ENCODE data around the gene CCDC157. TPM values are rescaled to one million over a fixed set of nuclear protein-coding genes. Genes with fewer than 3 reads are reported as not detected.
"Not testable (repeated sequence)": the region's sequence is repeated elsewhere in the genome, so short reads cannot be mapped to it uniquely, and the experiment has no call there.

CCDC157 gene
- total RNA-seq, 2 experiments from 2014 or later: 4.0 to 4.7 TPM

- Mint-ChIP-seq H3K4me1 (peaks cover 36% of the 10 kb centered on the region), H3K27ac (peak overlapping the region; percentile 93), H3K9me3 (no peaks in the 10 kb centered on the region), H3K27me3 (no peaks in the 10 kb centered on the region), H3K4me3 (peak overlapping the region; percentile 36), H3K36me3 (no peaks in the 10 kb centered on the region)
- POLR2A ChIA-PET: interaction anchor here (0.9 to 10.5 kb wide), 5 partner anchors 11 to 101 kb away, joined by 3 to 156 read pairs (median 9); partner anchors contain the start of genes CASTOR1 and MTFP1
- ATAC-seq (ENCODE audit: low read depth): peak; percentile 63
- DNase-seq: peak; percentile 81
Measured at GRCh38 chr22:30390974-30391691, 34.3 kb downstream of the CCDC157 start.

- POLR2A ChIA-PET: interaction anchor here (0.7 to 10.5 kb wide), 6 partner anchors 11 to 103 kb away, joined by 3 to 156 read pairs (median 7); partner anchors contain the start of genes CASTOR1, CCDC157, MTFP1 and SF3A1
- ATAC-seq (ENCODE audit: low read depth) (peak; percentile 40), DNase-seq (peak; percentile 49)
- peak overlapping the region; percentile 93 for H3K27ac Mint-ChIP-seq
- no peaks in the 10 kb centered on the region for H3K36me3 Mint-ChIP-seq
- no peaks in the 10 kb centered on the region for H3K27me3 Mint-ChIP-seq
- H3K4me1 Mint-ChIP-seq: peaks cover 37% of the 10 kb centered on the region
- H3K4me3 Mint-ChIP-seq: peak overlapping the region; percentile 69
- no peaks in the 10 kb centered on the region for H3K9me3 Mint-ChIP-seq
Measured at GRCh38 chr22:30392661-30393321, 36.0 kb downstream of the CCDC157 start.

- peak overlapping the region; percentile 51 for H3K4me3 Mint-ChIP-seq
- no peaks in the 10 kb centered on the region for H3K27me3 Mint-ChIP-seq
- no peak for ATAC-seq (ENCODE audit: low read depth)
- H3K9me3 Mint-ChIP-seq: no peaks in the 10 kb centered on the region
- no peak for DNase-seq
- H3K36me3 Mint-ChIP-seq: no peaks in the 10 kb centered on the region
- POLR2A ChIA-PET: interaction anchor here (2.0 to 10.5 kb wide), 3 partner anchors 31 to 104 kb away, joined by 5 to 156 read pairs (median 100); partner anchors contain the start of genes CASTOR1, CCDC157, MTFP1 and SF3A1
- peaks cover 42% of the 10 kb centered on the region for H3K4me1 Mint-ChIP-seq
- peak overlapping the region; percentile 93 for H3K27ac Mint-ChIP-seq
Measured at GRCh38 chr22:30393322-30393680, 36.5 kb downstream of the CCDC157 start.

GRCh38 chr22:30393885-30394284, 37.1 kb downstream of the CCDC157 start:
- no peak overlapping the region for H3K4me3 Mint-ChIP-seq
- ATAC-seq (ENCODE audit: low read depth) (no peak), DNase-seq (no peak)
- no peaks in the 10 kb centered on the region for H3K36me3 Mint-ChIP-seq
- POLR2A ChIA-PET: interaction anchor here (0.6 to 10.5 kb wide), 5 partner anchors 30 to 675 kb away, joined by 3 to 156 read pairs (median 5); partner anchors contain the start of genes CASTOR1, CCDC157, MTFP1 and SF3A1
- no peaks in the 10 kb centered on the region for H3K27me3 Mint-ChIP-seq
- H3K9me3 Mint-ChIP-seq: no peaks in the 10 kb centered on the region
- H3K27ac Mint-ChIP-seq: peak overlapping the region; percentile 28
- peaks cover 48% of the 10 kb centered on the region for H3K4me1 Mint-ChIP-seq

GRCh38 chr22:30396871-30397655, 40.3 kb downstream of the CCDC157 start, which contains the start of gene SEC14L2:
Gene SEC14L2 (plus strand): TSS chr22:30397018. CDS start chr22:30397117, 99 bp downstream.
- Mint-ChIP-seq H3K4me1 (peaks cover 41% of the 10 kb centered on the region), H3K4me3 (peak within 1 kb of the TSS; percentile 89), H3K9me3 (no peaks in the 10 kb centered on the region), H3K27ac (peak within 1 kb of the TSS; percentile 54), H3K36me3 (no peaks in the 10 kb centered on the region), H3K27me3 (no peaks in the 10 kb centered on the region)
- peak; percentile 75 for ATAC-seq (ENCODE audit: low read depth)
- DNase-seq: peak; percentile 67
- POLR2A ChIA-PET: interaction anchor here (0.8 to 10.1 kb wide), 9 partner anchors 9 to 114 kb away, joined by 3 to 156 read pairs (median 3); partner anchors contain the start of genes CCDC157, MTFP1 and SF3A1

GRCh38 chr22:30397656-30398635, 41.1 kb downstream of the CCDC157 start:
- Mint-ChIP-seq H3K27me3 (no peaks in the 10 kb centered on the region), H3K36me3 (no peaks in the 10 kb centered on the region), H3K4me1 (peaks cover 34% of the 10 kb centered on the region), H3K9me3 (no peaks in the 10 kb centered on the region), H3K27ac (peak overlapping the region; percentile 19), H3K4me3 (peak overlapping the region; percentile 78)
- ATAC-seq (ENCODE audit: low read depth) (no peak), DNase-seq (no peak)
- POLR2A ChIA-PET: interaction anchor here (1.0 to 10.1 kb wide), 6 partner anchors 13 to 41 kb away, joined by 3 to 156 read pairs (median 4); partner anchors contain the start of genes CCDC157, MTFP1 and SF3A1

GRCh38 chr22:30398685-30399680, 42.2 kb downstream of the CCDC157 start:
- H3K4me3 Mint-ChIP-seq: peak overlapping the region; percentile 78
- H3K27me3 Mint-ChIP-seq: no peaks in the 10 kb centered on the region
- peak overlapping the region; percentile 8 for H3K27ac Mint-ChIP-seq
- no peak for DNase-seq
- H3K36me3 Mint-ChIP-seq: no peaks in the 10 kb centered on the region
- ATAC-seq (ENCODE audit: low read depth): no peak
- no peaks in the 10 kb centered on the region for H3K9me3 Mint-ChIP-seq
- peaks cover 28% of the 10 kb centered on the region for H3K4me1 Mint-ChIP-seq
- POLR2A ChIA-PET: interaction anchor here (1.0 to 10.1 kb wide), 2 partner anchors 16 to 25 kb away, joined by 3 to 156 read pairs; partner anchors contain the start of gene MTFP1

- H3K27ac Mint-ChIP-seq: no peak overlapping the region
- DNase-seq: no peak
- H3K36me3 Mint-ChIP-seq: no peaks in the 10 kb centered on the region
- no peak overlapping the region for H3K4me3 Mint-ChIP-seq
- H3K4me1 Mint-ChIP-seq: peaks cover 30% of the 10 kb centered on the region
- no peak for ATAC-seq (ENCODE audit: low read depth)
- POLR2A ChIA-PET: interaction anchor here (10.1 kb wide), 1 partner anchor 24 kb away, joined by 156 read pairs; the partner anchor contains the start of gene MTFP1
- H3K9me3 Mint-ChIP-seq: no peaks in the 10 kb centered on the region
- H3K27me3 Mint-ChIP-seq: no peaks in the 10 kb centered on the region
Measured at GRCh38 chr22:30399718-30400117, 42.9 kb downstream of the CCDC157 start.

- DNase-seq (no peak), ATAC-seq (ENCODE audit: low read depth) (no peak)
- H3K9me3 Mint-ChIP-seq: no peaks in the 10 kb centered on the region
- peaks cover 31% of the 10 kb centered on the region for H3K4me1 Mint-ChIP-seq
- no peak overlapping the region for H3K27ac Mint-ChIP-seq
- POLR2A ChIA-PET: no interaction called here
- H3K4me3 Mint-ChIP-seq: no peak overlapping the region
- no peaks in the 10 kb centered on the region for H3K27me3 Mint-ChIP-seq
- no peaks in the 10 kb centered on the region for H3K36me3 Mint-ChIP-seq
Measured at GRCh38 chr22:30400159-30400558, 43.4 kb downstream of the CCDC157 start.

GRCh38 chr22:30401024-30401423, 44.2 kb downstream of the CCDC157 start:
- H3K36me3 Mint-ChIP-seq; H3K9me3 Mint-ChIP-seq; H3K4me3 Mint-ChIP-seq; DNase-seq; ATAC-seq (ENCODE audit: low read depth); H3K27ac Mint-ChIP-seq; POLR2A ChIA-PET; H3K27me3 Mint-ChIP-seq: not testable (repeated sequence)
- peaks cover 29% of the 10 kb centered on the region for H3K4me1 Mint-ChIP-seq
